ENCODE results near the gene LRRC36. TPM values are rescaled to one million over a fixed set of nuclear protein-coding genes. Genes with fewer than 3 reads are reported as not detected.

The LRRC36 gene
- total and polyA plus RNA-seq, 8 donors: 3.0 to 73.6 (median 55.7) TPM

DNA sequence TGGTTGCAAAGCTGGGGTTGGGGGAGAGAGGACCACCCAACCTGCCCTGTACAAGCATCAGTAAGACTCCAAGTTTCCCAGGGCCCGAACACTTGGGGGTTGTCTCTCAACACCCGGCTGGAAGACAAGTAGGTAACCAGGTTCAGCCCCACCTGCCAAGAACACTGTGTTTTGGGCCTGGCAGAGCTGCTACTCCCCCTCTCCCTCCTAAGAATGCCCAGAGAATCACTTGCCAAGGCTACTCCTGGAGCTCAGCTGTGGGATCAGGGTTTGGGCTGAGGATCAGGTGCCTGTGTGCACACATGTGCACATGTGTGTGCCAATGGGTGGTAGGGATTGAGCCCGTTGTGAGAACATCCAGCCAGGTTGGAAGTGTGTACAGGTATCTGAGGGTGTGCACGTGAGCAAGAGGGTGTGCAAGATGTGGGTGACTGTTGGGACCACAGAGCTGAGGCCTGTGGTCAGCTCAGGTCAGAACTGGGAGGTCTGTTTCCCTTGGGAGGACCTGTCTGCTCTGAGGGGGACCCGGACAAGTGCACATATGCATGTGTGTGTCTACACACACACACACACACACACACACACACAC is 106.6 kb downstream of the LRRC36 start:
- no peaks in the 10 kb centered on the region for H3K9me3 ChIP-seq
- intact Hi-C loops (cut with DNase I): no loop called here
- no peak for ATAC-seq

More for the DNA sequence above, 106.6 kb downstream of the LRRC36 start:
- Histone ChIP-seq H3K27me3 (peaks cover 13 to 40% of the 10 kb centered on the region in 2 donors), H3K4me1 (peaks cover 18 to 41% of the 10 kb centered on the region in 2 donors), H3K4me3 (no peak overlapping the region), H3K36me3 (peaks cover 0 to 29% of the 10 kb centered on the region in 2 donors), H3K27ac (no peak overlapping the region)
- DNase-seq: no peak
- TF ChIP-seq, protein P1, sequence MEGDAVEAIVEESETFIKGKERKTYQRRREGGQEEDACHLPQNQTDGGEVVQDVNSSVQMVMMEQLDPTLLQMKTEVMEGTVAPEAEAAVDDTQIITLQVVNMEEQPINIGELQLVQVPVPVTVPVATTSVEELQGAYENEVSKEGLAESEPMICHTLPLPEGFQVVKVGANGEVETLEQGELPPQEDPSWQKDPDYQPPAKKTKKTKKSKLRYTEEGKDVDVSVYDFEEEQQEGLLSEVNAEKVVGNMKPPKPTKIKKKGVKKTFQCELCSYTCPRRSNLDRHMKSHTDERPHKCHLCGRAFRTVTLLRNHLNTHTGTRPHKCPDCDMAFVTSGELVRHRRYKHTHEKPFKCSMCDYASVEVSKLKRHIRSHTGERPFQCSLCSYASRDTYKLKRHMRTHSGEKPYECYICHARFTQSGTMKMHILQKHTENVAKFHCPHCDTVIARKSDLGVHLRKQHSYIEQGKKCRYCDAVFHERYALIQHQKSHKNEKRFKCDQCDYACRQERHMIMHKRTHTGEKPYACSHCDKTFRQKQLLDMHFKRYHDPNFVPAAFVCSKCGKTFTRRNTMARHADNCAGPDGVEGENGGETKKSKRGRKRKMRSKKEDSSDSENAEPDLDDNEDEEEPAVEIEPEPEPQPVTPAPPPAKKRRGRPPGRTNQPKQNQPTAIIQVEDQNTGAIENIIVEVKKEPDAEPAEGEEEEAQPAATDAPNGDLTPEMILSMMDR (IDR thresholded peaks at IDR 0.05): no peak

Other genes with a start within 250 kb of the LRRC36 start
- 10 to 100 TPM; 12.3 to 21.7 TPM for gene PHAF1, start 216.9 kb upstream of the LRRC36 start, total RNA-seq
- 10 to 100 TPM; 22.7 to 26.5 (median 23.6) TPM for gene PHAF1, start 216.9 kb upstream of the LRRC36 start, polyA plus RNA-seq (ENCODE audit: insufficient read length in 6 of 6)
- 10 to 100 TPM; 18.6 to 29.4 TPM for gene B3GNT9, start 175.8 kb upstream of the LRRC36 start, total RNA-seq
- gene B3GNT9, start 175.8 kb upstream of the LRRC36 start, polyA plus RNA-seq (ENCODE audit: insufficient read length in 6 of 6): 10 to 100 TPM; 16.2 to 25.7 (median 19.9) TPM
- gene TRADD, start 166.9 kb upstream of the LRRC36 start, total RNA-seq: 10 to 100 TPM; 25.1 to 25.5 TPM
- gene TRADD, start 166.9 kb upstream of the LRRC36 start, polyA plus RNA-seq (ENCODE audit: insufficient read length in 6 of 6): 1 to 10 TPM; 5.8 to 8.6 (median 7.8) TPM
- gene FBXL8, start 166.9 kb upstream of the LRRC36 start, total RNA-seq: 10 to 100 TPM; 22.1 to 22.9 TPM
- gene FBXL8, start 166.9 kb upstream of the LRRC36 start, polyA plus RNA-seq (ENCODE audit: insufficient read length in 6 of 6): 1 to 10 TPM; 1.8 to 4.1 (median 3.2) TPM
- 10 to 100 TPM; 28.1 to 38.2 TPM for gene HSF4, start 162.1 kb upstream of the LRRC36 start, total RNA-seq
- 1 to 10 TPM; 2.5 to 5.9 (median 4.8) TPM for gene HSF4, start 162.1 kb upstream of the LRRC36 start, polyA plus RNA-seq (ENCODE audit: insufficient read length in 6 of 6)
- gene NOL3, start 156.3 kb upstream of the LRRC36 start, total RNA-seq: 10 to 100 TPM; 29.5 to 36.7 TPM
- gene NOL3, start 156.3 kb upstream of the LRRC36 start, polyA plus RNA-seq (ENCODE audit: insufficient read length in 6 of 6): 10 to 100 TPM; 11.9 to 19.6 (median 17.3) TPM
- 10 to 100 TPM; 36.8 to 44.7 TPM for gene MATCAP1, start 142.9 kb upstream of the LRRC36 start, total RNA-seq
- 10 to 100 TPM; 43.5 to 66.9 (median 59.5) TPM for gene MATCAP1, start 142.9 kb upstream of the LRRC36 start, polyA plus RNA-seq (ENCODE audit: insufficient read length in 6 of 6)
- gene EXOC3L1, start 136.7 kb upstream of the LRRC36 start, total RNA-seq: 10 to 100 TPM; 10.9 to 16.9 TPM
- gene EXOC3L1, start 136.7 kb upstream of the LRRC36 start, polyA plus RNA-seq (ENCODE audit: insufficient read length in 6 of 6): 10 to 100 TPM in 2 of 6 donors, 1 to 10 TPM in 4; 7.5 to 13.7 (median 9.7) TPM
- 10 to 100 TPM; 47.7 to 81.4 TPM for gene E2F4, start 134.7 kb upstream of the LRRC36 start, total RNA-seq
- 10 to 100 TPM; 45.7 to 70.8 (median 53.9) TPM for gene E2F4, start 134.7 kb upstream of the LRRC36 start, polyA plus RNA-seq (ENCODE audit: insufficient read length in 6 of 6)
- gene ELMO3, start 127.7 kb upstream of the LRRC36 start, total RNA-seq: 10 to 100 TPM; 14.8 to 21.2 TPM
- gene ELMO3, start 127.7 kb upstream of the LRRC36 start, polyA plus RNA-seq (ENCODE audit: insufficient read length in 6 of 6): 1 to 10 TPM; 4.9 to 9.6 (median 6.8) TPM
- 10 to 100 TPM; 43.8 to 56.9 TPM for gene TMEM208, start 99.7 kb upstream of the LRRC36 start, total RNA-seq
- gene TMEM208, start 99.7 kb upstream of the LRRC36 start, polyA plus RNA-seq (ENCODE audit: insufficient read length in 6 of 6): 10 to 100 TPM; 23.1 to 26.4 (median 24.8) TPM
- gene FHOD1, start 79.3 kb upstream of the LRRC36 start, total RNA-seq: 100 to 1,000 TPM in 1 of 2 donors, 10 to 100 TPM in 1; 68.4 to 132 TPM
- 100 to 1,000 TPM; 161 to 300 (median 202) TPM for gene FHOD1, start 79.3 kb upstream of the LRRC36 start, polyA plus RNA-seq (ENCODE audit: insufficient read length in 6 of 6)
- 1 to 10 TPM; 3.2 to 4.0 TPM for gene SLC9A5, start 77.8 kb upstream of the LRRC36 start, total RNA-seq
- 10 to 100 TPM; 18.8 to 26.1 (median 22.6) TPM for gene SLC9A5, start 77.8 kb upstream of the LRRC36 start, polyA plus RNA-seq (ENCODE audit: insufficient read length in 6 of 6)
- 10 to 100 TPM; 24.9 to 28.5 TPM for gene PLEKHG4, start 47.3 kb upstream of the LRRC36 start, total RNA-seq
- gene PLEKHG4, start 47.3 kb upstream of the LRRC36 start, polyA plus RNA-seq (ENCODE audit: insufficient read length in 6 of 6): 10 to 100 TPM; 28.8 to 40.3 (median 35.6) TPM
- under 1 TPM in 1 of 2 donors, not detected in 1; 0.73 TPM for gene KCTD19, start 74 bp upstream of the LRRC36 start, total RNA-seq
- 10 to 100 TPM in 1 of 6 donors, 1 to 10 TPM in 5; 6.9 to 13.1 (median 8.4) TPM for gene KCTD19, start 74 bp upstream of the LRRC36 start, polyA plus RNA-seq (ENCODE audit: insufficient read length in 6 of 6)
- gene TPPP3, start 66.7 kb downstream of the LRRC36 start, total RNA-seq: 10 to 100 TPM; 79.2 to 91.3 TPM
- gene TPPP3, start 66.7 kb downstream of the LRRC36 start, polyA plus RNA-seq (ENCODE audit: insufficient read length in 6 of 6): 100 to 1,000 TPM; 320 to 403 (median 367) TPM
- 10 to 100 TPM; 14.4 to 14.7 TPM for gene ZDHHC1, start 89.7 kb downstream of the LRRC36 start, total RNA-seq
- 10 to 100 TPM; 16.5 to 24.1 (median 20.0) TPM for gene ZDHHC1, start 89.7 kb downstream of the LRRC36 start, polyA plus RNA-seq (ENCODE audit: insufficient read length in 6 of 6)
- gene HSD11B2, start 104.3 kb downstream of the LRRC36 start, total RNA-seq: 1 to 10 TPM; 2.5 to 3.9 TPM
- gene HSD11B2, start 104.3 kb downstream of the LRRC36 start, polyA plus RNA-seq (ENCODE audit: insufficient read length in 6 of 6): 10 to 100 TPM; 36.9 to 81.1 (median 64.1) TPM
- gene ATP6V0D1, start 154.3 kb downstream of the LRRC36 start, total RNA-seq: 100 to 1,000 TPM; 142 to 185 TPM
- gene ATP6V0D1, start 154.3 kb downstream of the LRRC36 start, polyA plus RNA-seq (ENCODE audit: insufficient read length in 6 of 6): 10 to 100 TPM; 48.5 to 65.5 (median 58.0) TPM
- 1 to 10 TPM; 1.5 to 1.9 TPM for gene AGRP, start 156.7 kb downstream of the LRRC36 start, total RNA-seq
- gene AGRP, start 156.7 kb downstream of the LRRC36 start, polyA plus RNA-seq (ENCODE audit: insufficient read length in 6 of 6): under 1 TPM in 5 of 6 donors, not detected in 1; 0.18 to 0.69 (median 0.29) TPM
- gene RIPOR1, start 202.0 kb downstream of the LRRC36 start, total RNA-seq: 100 to 1,000 TPM in 1 of 2 donors, 10 to 100 TPM in 1; 76.4 to 123 TPM
- 10 to 100 TPM; 52.8 to 67.2 (median 60.7) TPM for gene RIPOR1, start 202.0 kb downstream of the LRRC36 start, polyA plus RNA-seq (ENCODE audit: insufficient read length in 6 of 6)
- gene CTCF, start 235.7 kb downstream of the LRRC36 start, total RNA-seq: 10 to 100 TPM; 27.8 to 35.1 TPM
- gene CTCF, start 235.7 kb downstream of the LRRC36 start, polyA plus RNA-seq (ENCODE audit: insufficient read length in 6 of 6): 10 to 100 TPM; 64.3 to 80.2 (median 73.7) TPM